Measurements from ENCODE around the gene LLCFC1.

The LLCFC1 gene

GRCh38 chr7:142938611-142939010, 673 bp upstream of the LLCFC1 start:
- no peak for TF ChIP-seq CTCF (IDR thresholded peaks at IDR 0.05; ENCODE audit: low read length, missing control alignments)
- no peak for DNase-seq (ENCODE audit: low read depth)
- H3K4me3 ChIP-seq (replicated peaks; ENCODE audit: low read depth, low read length): no peak overlapping the region

GRCh38 chr7:142940966-142941535, 1.8 kb downstream of the LLCFC1 start:
- DNase-seq (ENCODE audit: low read depth): no peak
- no peak overlapping the region for H3K4me3 ChIP-seq (replicated peaks; ENCODE audit: low read depth, low read length)
- no peak for TF ChIP-seq CTCF (IDR thresholded peaks at IDR 0.05; ENCODE audit: low read length, missing control alignments)

GRCh38 chr7:142941541-142941940, 2.3 kb downstream of the LLCFC1 start:
- no peak for DNase-seq (ENCODE audit: low read depth)

GRCh38 chr7:142942746-142943145, 3.5 kb downstream of the LLCFC1 start:
- no peak for TF ChIP-seq CTCF (IDR thresholded peaks at IDR 0.05; ENCODE audit: low read length, missing control alignments)
- no peak for DNase-seq (ENCODE audit: low read depth)
- H3K4me3 ChIP-seq (replicated peaks; ENCODE audit: low read depth, low read length): no peak overlapping the region

More at GRCh38 chr7:142941541-142941940, 2.3 kb downstream of the LLCFC1 start:
- no peak for TF ChIP-seq CTCF (IDR thresholded peaks at IDR 0.05; ENCODE audit: low read length, missing control alignments)
- H3K4me3 ChIP-seq (replicated peaks; ENCODE audit: low read depth, low read length): no peak overlapping the region

GRCh38 chr7:142943706-142944268, 4.5 kb downstream of the LLCFC1 start:
- no peak overlapping the region for H3K4me3 ChIP-seq (replicated peaks; ENCODE audit: low read depth, low read length)
- TF ChIP-seq CTCF (IDR thresholded peaks at IDR 0.05; ENCODE audit: low read length, missing control alignments): no peak
- DNase-seq (ENCODE audit: low read depth): no peak

- no peak for TF ChIP-seq CTCF (IDR thresholded peaks at IDR 0.05; ENCODE audit: low read length, missing control alignments)
These were observed 5.7 kb downstream of the LLCFC1 start for GRCh38 chr7:142945001-142945400.

GRCh38 chr7:142948603-142949002, 9.3 kb downstream of the LLCFC1 start:
- TF ChIP-seq CTCF (IDR thresholded peaks at IDR 0.05; ENCODE audit: low read length, missing control alignments): no peak
- H3K4me3 ChIP-seq (replicated peaks; ENCODE audit: low read depth, low read length): no peak overlapping the region
- no peak for DNase-seq (ENCODE audit: low read depth)

More at GRCh38 chr7:142945001-142945400, 5.7 kb downstream of the LLCFC1 start:
- no peak overlapping the region for H3K4me3 ChIP-seq (replicated peaks; ENCODE audit: low read depth, low read length)
- no peak for DNase-seq (ENCODE audit: low read depth)

Data from fibroblast of pulmonary artery (primary cell).